ENCODE measurements around the gene LAMA5. TPM values are rescaled to one million over a fixed set of nuclear protein-coding genes. Genes with fewer than 3 reads are reported as not detected.

LAMA5 gene
- total RNA-seq, 4 donors from 2014 or later: 164 to 427 (median 196) TPM

- TF ChIP-seq POLR2A (IDR thresholded peaks at IDR 0.05) (no peak), CTCF (IDR thresholded peaks at IDR 0.05) (no peak)
- no peak for DNase-seq (ENCODE audit: low spot score in 2 of 2)
- no peak overlapping the region for H3K4me3 ChIP-seq (ENCODE audit: low read depth, poor library complexity, severe bottlenecking)
- 41 to 53% methylated on average over 14 to 24 of the region's 24 CpGs for WGBS, 2 donors
- intact Hi-C loops (cut with DNase I; ENCODE audit: low total_unique reads): no loop called here
Measured at GRCh38 chr20:62358171-62359042, 8.7 kb downstream of the LAMA5 start.

GRCh38 chr20:62357681-62358080 is 9.4 kb downstream of the LAMA5 start:
- DNase-seq (ENCODE audit: low spot score in 2 of 2): no peak
- intact Hi-C loops (cut with DNase I; ENCODE audit: low total_unique reads): no loop called here
- 56 to 59% methylated on average over 7 of the region's 7 CpGs for WGBS, 2 donors
- TF ChIP-seq CTCF (IDR thresholded peaks at IDR 0.05) (no peak), POLR2A (IDR thresholded peaks at IDR 0.05) (no peak)
- H3K4me3 ChIP-seq (ENCODE audit: low read depth, poor library complexity, severe bottlenecking): no peak overlapping the region

GRCh38 chr20:62357187-62357667 is 9.9 kb downstream of the LAMA5 start:
- intact Hi-C loops (cut with DNase I; ENCODE audit: low total_unique reads): no loop called here
- DNase-seq (ENCODE audit: low spot score in 2 of 2): no peak

GRCh38 chr20:62356589-62357186 is 10.4 kb downstream of the LAMA5 start:
- no peak for DNase-seq (ENCODE audit: low spot score in 2 of 2)
- TF ChIP-seq POLR2A (IDR thresholded peaks at IDR 0.05) (no peak), CTCF (IDR thresholded peaks at IDR 0.05) (no peak)
- intact Hi-C loops (cut with DNase I; ENCODE audit: low total_unique reads): no loop called here
- H3K4me3 ChIP-seq (ENCODE audit: low read depth, poor library complexity, severe bottlenecking): no peak overlapping the region
- 38 to 56% methylated on average over 17 of the region's 17 CpGs for WGBS, 2 donors

More at GRCh38 chr20:62357187-62357667, 9.9 kb downstream of the LAMA5 start:
- TF ChIP-seq CTCF (IDR thresholded peaks at IDR 0.05) (no peak), POLR2A (IDR thresholded peaks at IDR 0.05) (no peak)
- WGBS, 2 donors: 35 to 37% methylated on average over 4 to 10 of the region's 25 CpGs
- no peak overlapping the region for H3K4me3 ChIP-seq (ENCODE audit: low read depth, poor library complexity, severe bottlenecking)

GRCh38 chr20:62355878-62356588 is 11.1 kb downstream of the LAMA5 start:
- TF ChIP-seq CTCF (IDR thresholded peaks at IDR 0.05): no peak
- TF ChIP-seq POLR2A (IDR thresholded peaks at IDR 0.05): no peak
- no peak overlapping the region for H3K4me3 ChIP-seq (ENCODE audit: low read depth, poor library complexity, severe bottlenecking)
- DNase-seq (ENCODE audit: low spot score in 2 of 2): no peak
- 27 to 43% methylated on average over 24 to 29 of the region's 29 CpGs for WGBS, 2 donors
- intact Hi-C loops (cut with DNase I; ENCODE audit: low total_unique reads): no loop called here

Data from lower leg skin (tissue), 4 donors.